Tibial nerve (tissue), 3 donors: ENCODE data around the gene NYNRIN.
"Not testable (repeated sequence)": the region's sequence is repeated elsewhere in the genome, so short reads cannot be mapped to it uniquely, and the experiment has no call there.

Experiments used
- POLR2A ChIP-seq, 2 donors: fragments of 450-650 bp; IDR thresholded peaks; one replicate each; pipeline ENCODE4 v1.6.1; 2017; ENCODE audit warnings: antibody characterized with exemption in 2 of 2, mild to moderate bottlenecking in 2 of 2, moderate library complexity in 2 of 2
- TF ChIP-seq, protein P1 (sequence below), 5 experiments: fragments of 200-600 bp in 3 of 5; fragments of 450-650 bp in 2 of 5; sonication (generic) in 3 of 5; IDR thresholded peaks; one replicate each; pipeline ENCODE4 v1.5.1; 2016 to 2019; ENCODE audit warnings: antibody characterized with exemption in 5 of 5, mild to moderate bottlenecking in 3 of 5, moderate library complexity in 2 of 5

DNA sequence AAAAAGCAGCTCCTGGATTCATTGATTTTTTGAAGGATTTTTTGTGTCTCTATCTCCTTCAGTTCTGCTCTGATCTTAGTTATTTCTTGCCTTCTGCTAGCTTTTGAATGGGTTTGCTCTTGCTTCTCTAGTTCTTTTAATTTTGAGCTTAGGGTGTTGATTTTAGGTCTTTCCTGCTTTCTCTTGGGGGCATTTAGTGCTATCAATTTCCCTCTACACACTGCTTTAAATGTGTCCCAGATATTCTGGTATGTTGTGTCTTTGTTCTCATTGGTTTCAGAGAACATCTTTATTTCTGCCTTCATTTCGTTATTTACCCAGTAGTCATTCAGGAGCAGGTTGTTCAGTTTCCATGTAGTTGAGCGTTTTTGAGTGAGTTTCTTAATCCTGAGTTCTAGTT, 52.0 kb downstream of the NYNRIN start:
- not testable (repeated sequence) for TF ChIP-seq POLR2A (IDR thresholded peaks at IDR 0.05)
- TF ChIP-seq, protein P1, sequence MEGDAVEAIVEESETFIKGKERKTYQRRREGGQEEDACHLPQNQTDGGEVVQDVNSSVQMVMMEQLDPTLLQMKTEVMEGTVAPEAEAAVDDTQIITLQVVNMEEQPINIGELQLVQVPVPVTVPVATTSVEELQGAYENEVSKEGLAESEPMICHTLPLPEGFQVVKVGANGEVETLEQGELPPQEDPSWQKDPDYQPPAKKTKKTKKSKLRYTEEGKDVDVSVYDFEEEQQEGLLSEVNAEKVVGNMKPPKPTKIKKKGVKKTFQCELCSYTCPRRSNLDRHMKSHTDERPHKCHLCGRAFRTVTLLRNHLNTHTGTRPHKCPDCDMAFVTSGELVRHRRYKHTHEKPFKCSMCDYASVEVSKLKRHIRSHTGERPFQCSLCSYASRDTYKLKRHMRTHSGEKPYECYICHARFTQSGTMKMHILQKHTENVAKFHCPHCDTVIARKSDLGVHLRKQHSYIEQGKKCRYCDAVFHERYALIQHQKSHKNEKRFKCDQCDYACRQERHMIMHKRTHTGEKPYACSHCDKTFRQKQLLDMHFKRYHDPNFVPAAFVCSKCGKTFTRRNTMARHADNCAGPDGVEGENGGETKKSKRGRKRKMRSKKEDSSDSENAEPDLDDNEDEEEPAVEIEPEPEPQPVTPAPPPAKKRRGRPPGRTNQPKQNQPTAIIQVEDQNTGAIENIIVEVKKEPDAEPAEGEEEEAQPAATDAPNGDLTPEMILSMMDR (IDR thresholded peaks at IDR 0.05), result not testable (repeated sequence)
